CD8-positive, alpha-beta memory T cell (primary cell): ENCODE data around the gene MYB. TPM values are rescaled to one million over a fixed set of nuclear protein-coding genes. Genes with fewer than 3 reads are reported as not detected.
"Not testable (repeated sequence)": the region's sequence is repeated elsewhere in the genome, so short reads cannot be mapped to it uniquely, and the experiment has no call there.

Experiments used
- CTCF ChIA-PET: fragments of 350-600 bp; sonication (Branson Sonifier 250); formaldehyde crosslinking; loops from one replicate; lab custom pipeline; 2021; ENCODE audit warnings: antibody characterized with exemption; lab: Charles Lee
- POLR2A ChIA-PET: fragments of 350-600 bp; sonication (Branson Sonifier 250); formaldehyde crosslinking; loops from one replicate; lab custom pipeline; 2021; ENCODE audit warnings: antibody characterized with exemption; lab: Charles Lee
- DNase-seq, 5 donors: peaks; one replicate each; pipeline versions ENCODE4 v3.0.0 to v3.0.0-alpha.2; 2020 to 2022; ENCODE audit warnings: mixed read lengths in 1 of 5
- H3K27ac ChIP-seq: one replicate; pipeline ENCODE4 v1.7.0; 2013; ENCODE audit warnings: low read depth, mild to moderate bottlenecking, low read length, moderate library complexity
- H3K27me3 ChIP-seq: 2 replicates; pipeline ENCODE4 v1.7.0; 2013; ENCODE audit warnings: low read length, mild to moderate bottlenecking; ENCODE audit not compliant: insufficient read depth, poor library complexity, severe bottlenecking
- H3K36me3 ChIP-seq: 2 replicates; pipeline ENCODE4 v1.7.0; 2013; ENCODE audit warnings: mild to moderate bottlenecking, low read length, moderate library complexity; ENCODE audit not compliant: insufficient read depth
- H3K4me1 ChIP-seq: 2 replicates; pipeline ENCODE4 v1.7.0; 2013; ENCODE audit warnings: mild to moderate bottlenecking, low read length, moderate library complexity; ENCODE audit not compliant: insufficient read depth
- H3K4me3 ChIP-seq: 2 replicates; pipeline ENCODE4 v1.7.0; 2013; ENCODE audit warnings: mild to moderate bottlenecking, low read length
- H3K9me3 ChIP-seq: 2 replicates; pipeline ENCODE4 v1.7.0; 2013; ENCODE audit warnings: mild to moderate bottlenecking, low read length
- H3K27ac Mint-ChIP-seq, 8 donors: one replicate each; pipeline ENCODE4 v1.8.0; 2020 to 2021; ENCODE audit warnings: mixed read lengths in 8 of 8, mild to moderate bottlenecking in 6 of 8, inconsistent platforms in 3 of 8, moderate library complexity in 3 of 8
- H3K27me3 Mint-ChIP-seq, 2 donors: one replicate each; pipeline ENCODE4 v1.8.0; 2020 to 2021; ENCODE audit warnings: mixed read lengths in 2 of 2, mild to moderate bottlenecking in 1 of 2, moderate library complexity in 1 of 2
- H3K36me3 Mint-ChIP-seq, 3 donors: one replicate each; pipeline ENCODE4 v1.8.0; 2020 to 2021; ENCODE audit warnings: mixed read lengths in 3 of 3, inconsistent platforms in 1 of 3, mild to moderate bottlenecking in 1 of 3
- H3K4me1 Mint-ChIP-seq, 3 donors: one replicate each; pipeline ENCODE4 v1.8.0; 2020 to 2021; ENCODE audit warnings: mixed read lengths in 3 of 3, inconsistent platforms in 1 of 3, mild to moderate bottlenecking in 1 of 3
- H3K4me3 Mint-ChIP-seq, 7 donors: one replicate each; pipeline ENCODE4 v1.8.0; 2020 to 2021; ENCODE audit warnings: mixed read lengths in 7 of 7, mild to moderate bottlenecking in 6 of 7, moderate library complexity in 4 of 7, inconsistent platforms in 2 of 7
- H3K9me3 Mint-ChIP-seq, 5 donors: one replicate each; pipeline ENCODE4 v1.8.0; 2020 to 2022; ENCODE audit warnings: mixed read lengths in 5 of 5, mild to moderate bottlenecking in 3 of 5, moderate library complexity in 2 of 5, inconsistent platforms in 1 of 5
- polyA plus RNA-seq: library from polyadenylated mRNA; unstranded; fragments of 300-500 nt; fragmentation: Illumina TruSeq; gene quantifications from one replicate; pipeline ENCODE4 v1.2.3, GENCODE V29; 2021
- total RNA-seq, 2 experiments: library from RNA; stranded (reverse); gene quantifications; one replicate each; pipeline ENCODE4 v1.2.3, GENCODE V29; 2021

Gene MYB
- total and polyA plus RNA-seq, 3 experiments from 2014 or later: 1.3 to 44.2 (median 42.3) TPM

GRCh38 chr6:135246412-135247012 lies 65.4 kb downstream of the MYB start:
- DNase-seq, H3K9me3 Mint-ChIP-seq, H3K4me1 Mint-ChIP-seq, H3K4me1 ChIP-seq, H3K36me3 Mint-ChIP-seq, H3K27me3 Mint-ChIP-seq, H3K4me3 ChIP-seq, POLR2A ChIA-PET, H3K27ac Mint-ChIP-seq, H3K36me3 ChIP-seq, H3K27ac ChIP-seq, H3K4me3 Mint-ChIP-seq, H3K9me3 ChIP-seq, CTCF ChIA-PET, H3K27me3 ChIP-seq: not testable (repeated sequence)

DNA sequence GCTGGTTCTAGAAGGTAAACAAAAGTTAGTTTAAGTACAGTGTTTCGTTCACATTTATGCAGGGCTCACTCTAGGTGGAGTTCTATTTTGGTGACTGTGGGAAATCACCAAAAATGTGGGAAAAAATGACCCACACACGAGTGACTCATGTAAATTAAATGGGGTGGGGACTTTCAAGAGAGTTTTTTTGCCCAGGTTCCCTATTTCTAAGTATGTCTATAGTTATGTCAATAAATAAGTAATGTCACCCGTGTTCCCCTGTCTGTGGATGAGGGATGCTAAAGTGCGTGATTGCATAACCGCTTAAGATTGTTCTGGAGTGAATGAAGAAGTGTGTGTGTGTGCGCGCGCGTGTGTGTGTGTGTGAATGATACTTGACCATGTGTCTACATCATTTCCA lies 69.1 kb downstream of the MYB start:
- H3K4me3 ChIP-seq: no peak overlapping the region
- Mint-ChIP-seq H3K9me3 (no peaks in the 10 kb centered on the region), H3K27ac (no peak overlapping the region), H3K27me3 (peaks cover 0 to 1% of the 10 kb centered on the region in 2 donors), H3K4me3 (no peak overlapping the region), H3K4me1 (no peaks in the 10 kb centered on the region), H3K36me3 (no peaks in the 10 kb centered on the region)
- POLR2A ChIA-PET: no interaction called here
- H3K27ac ChIP-seq: no peak overlapping the region
- no peaks in the 10 kb centered on the region for H3K9me3 ChIP-seq
- CTCF ChIA-PET: no interaction called here
- no peaks in the 10 kb centered on the region for H3K27me3 ChIP-seq
- H3K36me3 ChIP-seq: no peaks in the 10 kb centered on the region
- no peaks in the 10 kb centered on the region for H3K4me1 ChIP-seq
- no peak for DNase-seq

DNA sequence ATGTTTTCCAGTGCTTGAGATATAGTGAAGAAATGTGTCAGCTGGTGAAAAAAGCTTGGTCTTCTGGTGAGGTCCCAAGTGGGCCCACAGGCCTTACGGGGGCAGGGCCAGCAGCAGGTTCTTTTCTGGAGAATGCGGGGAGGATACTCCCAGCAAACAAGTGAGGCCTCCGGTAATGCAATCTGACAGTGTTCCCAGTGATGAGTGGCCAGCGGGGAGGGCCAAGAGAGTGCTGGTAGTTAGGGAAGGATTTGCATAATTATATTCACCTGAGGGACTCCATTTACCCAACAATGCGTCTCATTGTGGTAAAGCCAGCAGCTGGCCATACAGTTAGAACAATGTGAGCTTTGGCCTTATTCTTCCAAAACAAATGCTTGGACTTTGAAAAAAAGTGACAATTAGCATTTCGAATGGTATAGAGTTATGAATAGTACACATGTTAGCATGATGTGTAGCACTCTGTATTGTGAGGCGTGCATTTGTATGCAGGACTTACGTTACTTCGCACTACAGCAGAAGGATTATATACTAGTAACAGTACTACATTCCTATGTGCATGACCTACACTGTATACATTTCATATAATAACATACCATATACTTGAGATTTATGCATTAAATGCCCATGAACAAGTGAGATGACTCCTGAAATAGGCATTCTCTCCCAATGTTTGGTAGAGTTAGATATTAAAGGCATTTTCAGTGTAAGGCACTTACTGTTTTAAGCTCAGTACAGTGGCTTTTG lies 69.8 kb downstream of the MYB start:
- no peak overlapping the region for H3K4me3 ChIP-seq
- H3K36me3 ChIP-seq: no peaks in the 10 kb centered on the region
- DNase-seq: no peak
- H3K4me3 Mint-ChIP-seq: no peak overlapping the region
- no peak overlapping the region for H3K27ac Mint-ChIP-seq
- no peaks in the 10 kb centered on the region for H3K4me1 Mint-ChIP-seq
- peaks cover 0 to 1% of the 10 kb centered on the region in 2 donors for H3K27me3 Mint-ChIP-seq
- POLR2A ChIA-PET: no interaction called here
- H3K27me3 ChIP-seq: no peaks in the 10 kb centered on the region
- no peak overlapping the region for H3K27ac ChIP-seq
- H3K9me3 ChIP-seq: no peaks in the 10 kb centered on the region
- no peaks in the 10 kb centered on the region for H3K36me3 Mint-ChIP-seq
- no peaks in the 10 kb centered on the region for H3K9me3 Mint-ChIP-seq
- H3K4me1 ChIP-seq: no peaks in the 10 kb centered on the region
- CTCF ChIA-PET: no interaction called here

DNA sequence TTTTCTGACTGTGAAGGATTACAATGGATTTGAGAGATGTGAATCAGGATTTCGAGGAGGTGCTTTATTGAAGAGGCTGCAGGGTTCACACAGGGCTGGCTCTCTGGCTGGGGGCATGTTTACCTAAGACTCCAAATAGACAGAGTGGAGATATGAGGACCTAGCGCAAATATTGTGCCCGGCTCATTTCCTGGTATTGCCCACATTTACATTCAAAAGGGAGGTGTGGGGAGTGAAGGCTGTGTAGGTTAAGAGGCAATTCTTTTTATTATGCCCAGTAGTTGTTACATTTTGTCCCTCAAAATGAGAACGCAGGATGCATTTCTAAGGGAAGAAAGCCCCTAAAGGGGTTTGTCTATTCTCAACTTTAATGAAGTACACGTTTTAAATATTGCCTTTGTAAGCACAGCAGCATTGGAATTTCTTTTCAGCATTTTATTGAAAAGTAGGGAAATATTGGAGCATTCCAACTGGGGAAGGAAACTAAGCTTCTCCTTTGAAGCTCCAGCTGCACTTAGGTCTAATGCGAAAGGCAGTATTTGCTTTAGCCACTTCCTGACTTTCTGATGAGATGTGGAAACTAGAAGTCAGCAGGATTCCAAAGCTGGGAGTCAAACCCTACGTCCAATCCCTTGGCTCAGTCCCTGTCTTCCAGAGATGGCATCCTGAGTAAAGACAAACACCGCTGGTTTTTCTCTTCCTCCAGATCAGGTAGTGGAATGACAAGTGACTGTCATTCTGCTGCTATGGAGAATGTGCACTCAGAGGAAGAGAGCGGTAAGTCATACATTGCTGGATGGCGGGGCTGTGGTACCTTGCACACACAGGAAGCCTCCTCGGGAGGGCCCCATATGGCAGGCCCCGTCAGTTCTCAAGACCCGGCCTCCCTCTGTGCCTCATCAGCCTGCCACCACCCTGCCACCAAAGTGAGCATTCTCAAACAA lies 70.7 kb downstream of the MYB start:
- H3K4me1 Mint-ChIP-seq: no peaks in the 10 kb centered on the region
- Histone ChIP-seq H3K27ac (no peak overlapping the region), H3K4me3 (no peak overlapping the region), H3K36me3 (no peaks in the 10 kb centered on the region), H3K9me3 (no peaks in the 10 kb centered on the region), H3K4me1 (no peaks in the 10 kb centered on the region), H3K27me3 (no peaks in the 10 kb centered on the region)
- no peak overlapping the region for H3K4me3 Mint-ChIP-seq
- DNase-seq: no peak
- peaks cover 0 to 1% of the 10 kb centered on the region in 2 donors for H3K27me3 Mint-ChIP-seq
- no peak overlapping the region for H3K27ac Mint-ChIP-seq
- POLR2A ChIA-PET: no interaction called here
- no peaks in the 10 kb centered on the region for H3K36me3 Mint-ChIP-seq
- H3K9me3 Mint-ChIP-seq: no peaks in the 10 kb centered on the region
- CTCF ChIA-PET: no interaction called here

GRCh38 chr6:135254471-135254870 lies 73.4 kb downstream of the MYB start:
- H3K4me3 ChIP-seq: no peak overlapping the region
- Mint-ChIP-seq H3K9me3 (no peaks in the 10 kb centered on the region), H3K36me3 (no peaks in the 10 kb centered on the region), H3K27ac (no peak overlapping the region), H3K4me1 (no peaks in the 10 kb centered on the region), H3K4me3 (no peak overlapping the region), H3K27me3 (peaks cover 1 to 4% of the 10 kb centered on the region in 2 donors)
- no peak overlapping the region for H3K27ac ChIP-seq
- no peaks in the 10 kb centered on the region for H3K4me1 ChIP-seq
- no peak for DNase-seq
- H3K36me3 ChIP-seq: no peaks in the 10 kb centered on the region
- ChIA-PET POLR2A (no interaction called here), CTCF (no interaction called here)
- no peaks in the 10 kb centered on the region for H3K9me3 ChIP-seq
- no peaks in the 10 kb centered on the region for H3K27me3 ChIP-seq

GRCh38 chr6:135256866-135257265 lies 75.8 kb downstream of the MYB start:
- Histone ChIP-seq H3K4me3 (no peak overlapping the region), H3K4me1 (no peaks in the 10 kb centered on the region), H3K27ac (no peak overlapping the region), H3K9me3 (no peaks in the 10 kb centered on the region), H3K36me3 (no peaks in the 10 kb centered on the region), H3K27me3 (no peaks in the 10 kb centered on the region)
- no peak for DNase-seq
- H3K9me3 Mint-ChIP-seq: no peaks in the 10 kb centered on the region
- no peak overlapping the region for H3K4me3 Mint-ChIP-seq
- H3K27me3 Mint-ChIP-seq: peaks cover 3 to 5% of the 10 kb centered on the region in 2 donors
- ChIA-PET CTCF (no interaction called here), POLR2A (no interaction called here)
- H3K36me3 Mint-ChIP-seq: no peaks in the 10 kb centered on the region
- H3K27ac Mint-ChIP-seq: no peak overlapping the region
- no peaks in the 10 kb centered on the region for H3K4me1 Mint-ChIP-seq

- Mint-ChIP-seq H3K36me3 (no peaks in the 10 kb centered on the region), H3K4me1 (no peaks in the 10 kb centered on the region), H3K27ac (no peak overlapping the region), H3K4me3 (no peak overlapping the region), H3K27me3 (peaks cover 3 to 5% of the 10 kb centered on the region in 2 donors), H3K9me3 (no peaks in the 10 kb centered on the region)
- Histone ChIP-seq H3K4me1 (no peaks in the 10 kb centered on the region), H3K27me3 (no peaks in the 10 kb centered on the region), H3K36me3 (no peaks in the 10 kb centered on the region), H3K9me3 (no peaks in the 10 kb centered on the region), H3K27ac (no peak overlapping the region), H3K4me3 (no peak overlapping the region)
- CTCF ChIA-PET: interaction anchor here (1.3 kb wide), 1 partner anchor 9 kb away, joined by 3 read pairs; no protein-coding TSS in a partner anchor
- peak in 1 of 5 donors; percentile 2 for DNase-seq
- POLR2A ChIA-PET: no interaction called here
These were observed 76.7 kb downstream of the MYB start for GRCh38 chr6:135257631-135258405.
